RWPE2 (cell line): ENCODE measurements around the gene TMEM42.

Source experiments
- ATAC-seq: fragments of 200-7000 bp; cut with Tn5 transposase; 3 replicates; pipeline ENCODE4 v1.9.1; 2021; ENCODE audit warnings: low read depth
- DNase-seq: peaks from one replicate; pipeline ENCODE4 v3.0.0-alpha.2; 2020; ENCODE audit warnings: low spot score
- H3K27ac ChIP-seq: fragments of 450-650 bp; 2 replicates; pipeline ENCODE4 v1.5.1; 2017; ENCODE audit warnings: mild to moderate bottlenecking; ENCODE audit not compliant: poor library complexity, severe bottlenecking
- H3K27me3 ChIP-seq: fragments of 250-450 bp; sonication (Bioruptor Pico); 2 replicates; pipeline ENCODE4 v1.5.1; 2021; ENCODE audit warnings: mild to moderate bottlenecking, moderate library complexity; ENCODE audit not compliant: insufficient read depth, poor library complexity, severe bottlenecking
- H3K36me3 ChIP-seq: fragments of 250-450 bp; sonication (Bioruptor Pico); 2 replicates; pipeline ENCODE4 v1.5.1; 2020; ENCODE audit warnings: low read depth, mild to moderate bottlenecking, moderate library complexity
- H3K4me1 ChIP-seq: fragments of 250-450 bp; sonication (Bioruptor Pico); 2 replicates; pipeline ENCODE4 v1.5.1; 2021; ENCODE audit warnings: mild to moderate bottlenecking, moderate library complexity; ENCODE audit not compliant: insufficient read depth, poor library complexity, severe bottlenecking
- H3K4me3 ChIP-seq: fragments of 250-450 bp; sonication (Bioruptor Pico); 2 replicates; pipeline ENCODE4 v1.5.1; 2021; ENCODE audit warnings: mild to moderate bottlenecking, moderate library complexity; ENCODE audit not compliant: severe bottlenecking
- H3K9me3 ChIP-seq: fragments of 250-450 bp; sonication (Bioruptor Pico); 2 replicates; pipeline ENCODE4 v1.5.1; 2021; ENCODE audit warnings: mild to moderate bottlenecking, moderate library complexity; ENCODE audit not compliant: severe bottlenecking
- TF ChIP-seq, protein P1 (sequence below): fragments of 450-650 bp; IDR thresholded peaks from one replicate; pipeline ENCODE4 v1.5.1; 2017; ENCODE audit warnings: mild to moderate bottlenecking, moderate library complexity; ENCODE audit not compliant: poor library complexity, severe bottlenecking

TMEM42 gene

DNA sequence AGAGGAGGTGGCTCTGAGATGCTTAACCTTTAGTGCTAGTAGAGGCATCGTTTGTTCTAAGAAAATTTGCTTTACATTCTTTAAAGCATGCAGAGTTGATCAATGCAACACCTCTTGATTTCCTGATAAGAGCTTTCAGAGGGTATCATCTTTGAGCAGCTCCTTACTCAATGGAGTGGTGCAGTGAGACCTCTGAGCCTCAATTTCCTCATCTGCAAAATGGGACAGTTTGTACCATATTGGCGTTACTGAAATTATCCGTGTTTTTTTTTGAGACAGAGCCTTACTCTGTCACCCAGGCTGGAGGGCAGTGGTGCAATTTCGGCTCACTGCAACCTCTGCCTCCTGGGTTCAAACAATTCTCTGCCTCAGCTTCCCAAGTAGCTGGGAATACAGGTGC, 1.6 kb upstream of the TMEM42 start:
- H3K27ac ChIP-seq = no peak overlapping the region
- TF ChIP-seq, protein P1, sequence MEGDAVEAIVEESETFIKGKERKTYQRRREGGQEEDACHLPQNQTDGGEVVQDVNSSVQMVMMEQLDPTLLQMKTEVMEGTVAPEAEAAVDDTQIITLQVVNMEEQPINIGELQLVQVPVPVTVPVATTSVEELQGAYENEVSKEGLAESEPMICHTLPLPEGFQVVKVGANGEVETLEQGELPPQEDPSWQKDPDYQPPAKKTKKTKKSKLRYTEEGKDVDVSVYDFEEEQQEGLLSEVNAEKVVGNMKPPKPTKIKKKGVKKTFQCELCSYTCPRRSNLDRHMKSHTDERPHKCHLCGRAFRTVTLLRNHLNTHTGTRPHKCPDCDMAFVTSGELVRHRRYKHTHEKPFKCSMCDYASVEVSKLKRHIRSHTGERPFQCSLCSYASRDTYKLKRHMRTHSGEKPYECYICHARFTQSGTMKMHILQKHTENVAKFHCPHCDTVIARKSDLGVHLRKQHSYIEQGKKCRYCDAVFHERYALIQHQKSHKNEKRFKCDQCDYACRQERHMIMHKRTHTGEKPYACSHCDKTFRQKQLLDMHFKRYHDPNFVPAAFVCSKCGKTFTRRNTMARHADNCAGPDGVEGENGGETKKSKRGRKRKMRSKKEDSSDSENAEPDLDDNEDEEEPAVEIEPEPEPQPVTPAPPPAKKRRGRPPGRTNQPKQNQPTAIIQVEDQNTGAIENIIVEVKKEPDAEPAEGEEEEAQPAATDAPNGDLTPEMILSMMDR = no peak
- no peaks in the 10 kb centered on the region for H3K27me3 ChIP-seq
- no peaks in the 10 kb centered on the region for H3K9me3 ChIP-seq
- no peak for DNase-seq
- peaks cover 5% of the 10 kb centered on the region; the same call in 1 of the 2 replicates for H3K36me3 ChIP-seq
- peaks cover 6% of the 10 kb centered on the region for H3K4me1 ChIP-seq
- H3K4me3 ChIP-seq = no peak overlapping the region
- no peak for ATAC-seq

DNA sequence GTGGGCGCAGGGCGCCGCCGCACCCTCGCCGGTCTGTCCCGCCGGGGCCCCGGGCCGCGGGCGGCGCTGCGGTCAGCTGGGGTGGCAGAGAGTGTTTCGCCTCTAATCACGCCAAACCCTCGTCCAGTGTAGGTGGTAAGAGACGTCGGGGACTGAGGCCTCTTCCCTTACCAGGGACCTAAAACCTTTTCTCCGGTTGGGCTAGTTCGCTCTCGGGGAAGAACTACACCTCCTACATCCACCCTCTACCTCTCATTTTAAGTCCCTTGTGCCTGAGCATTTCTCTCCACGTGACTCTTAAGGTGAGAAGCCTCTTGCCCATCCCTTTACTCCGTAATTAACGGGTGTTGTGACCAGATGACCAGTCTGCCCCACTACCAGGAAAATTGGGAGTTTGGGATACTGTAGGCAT, 520 bp downstream of the TMEM42 start:
- H3K36me3 ChIP-seq = peaks cover 6% of the 10 kb centered on the region; the same call in 1 of the 2 replicates
- H3K4me3 ChIP-seq = peak overlapping the region; percentile 42
- TF ChIP-seq, protein P1 = no peak
- DNase-seq = no peak
- peak overlapping the region; percentile 70 for H3K27ac ChIP-seq
- ATAC-seq = peak; percentile 38
- H3K27me3 ChIP-seq = no peaks in the 10 kb centered on the region
- H3K9me3 ChIP-seq = no peaks in the 10 kb centered on the region
- H3K4me1 ChIP-seq = peaks cover 6% of the 10 kb centered on the region

DNA sequence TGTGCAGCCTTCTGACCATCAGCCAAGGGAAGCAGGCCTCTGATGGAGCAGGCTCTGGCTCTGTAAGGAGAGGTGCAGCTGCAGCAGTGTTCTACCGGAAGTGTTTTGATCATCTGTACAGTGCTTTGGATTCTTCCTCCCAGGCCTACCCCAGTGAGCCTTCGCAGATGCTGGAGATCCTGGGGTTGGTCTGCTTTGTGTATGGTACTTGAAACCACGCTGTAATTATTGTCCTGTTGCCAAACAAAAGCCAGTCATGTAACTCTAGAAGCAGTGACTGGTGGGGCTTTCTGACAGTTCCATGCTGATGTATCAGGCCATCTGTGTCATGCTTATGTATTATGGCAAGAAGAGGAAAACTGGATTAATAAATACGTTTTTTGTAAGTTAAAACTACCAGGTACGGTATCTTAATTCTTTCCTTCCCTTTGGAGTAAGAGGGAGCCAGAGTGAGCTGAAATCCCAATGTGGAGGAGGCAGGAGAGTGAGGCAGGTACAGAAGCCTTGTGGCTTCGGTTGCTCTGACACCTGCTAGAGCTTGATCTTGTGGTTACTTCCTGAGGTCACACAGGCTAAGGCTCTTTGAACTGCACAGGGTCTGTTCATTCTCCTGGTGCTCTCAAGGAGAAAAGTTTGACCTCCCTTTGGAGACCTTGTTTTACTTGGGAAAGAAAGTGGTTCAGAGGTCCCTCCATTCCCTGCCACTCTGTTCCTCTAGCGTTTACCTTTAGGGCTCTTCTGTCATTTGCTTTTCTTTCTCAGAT, 3.7 kb downstream of the TMEM42 start:
- H3K27ac ChIP-seq = no peak overlapping the region
- no peak overlapping the region for H3K4me3 ChIP-seq
- no peak for ATAC-seq
- H3K27me3 ChIP-seq = no peaks in the 10 kb centered on the region
- no peak for DNase-seq
- H3K36me3 ChIP-seq = peaks cover 6% of the 10 kb centered on the region; the same call in 1 of the 2 replicates
- H3K4me1 ChIP-seq = peaks cover 6% of the 10 kb centered on the region
- H3K9me3 ChIP-seq = no peaks in the 10 kb centered on the region
- TF ChIP-seq, protein P1 = no peak

DNA sequence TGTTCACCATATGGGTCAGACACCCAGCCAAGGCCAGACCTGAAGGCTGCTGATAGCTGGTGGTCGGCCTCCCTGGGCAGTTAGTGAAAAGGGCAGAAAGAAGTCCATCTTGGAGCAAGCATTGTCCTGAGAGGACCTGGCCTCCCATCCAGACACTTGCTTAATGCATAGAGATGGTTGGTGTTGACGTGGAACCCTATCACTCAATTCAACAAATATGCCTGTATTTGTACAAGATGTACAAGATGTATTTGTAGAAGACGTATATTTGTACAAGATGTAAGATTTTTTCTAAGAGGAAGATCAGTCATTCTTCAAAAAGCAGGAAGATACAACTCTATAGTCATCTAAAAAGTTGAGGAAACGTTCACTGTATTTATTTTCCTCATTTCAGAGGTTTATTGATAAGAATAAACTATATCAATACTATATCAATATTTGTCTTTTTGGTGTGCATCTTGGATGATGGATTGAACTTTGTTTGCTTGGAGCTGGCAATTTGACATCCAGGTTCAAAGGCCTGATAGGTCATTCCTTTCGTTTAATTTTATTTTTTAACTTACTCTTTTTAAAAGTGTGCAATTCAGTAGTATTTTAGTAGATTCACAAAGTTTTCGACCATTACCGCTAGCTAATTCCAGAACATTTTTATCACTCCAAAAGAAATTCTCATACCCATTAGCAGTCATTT, 5.9 kb downstream of the TMEM42 start:
- TF ChIP-seq, protein P1 = no peak
- DNase-seq (no peak), ATAC-seq (no peak)
- Histone ChIP-seq H3K9me3 (no peaks in the 10 kb centered on the region), H3K4me3 (no peak overlapping the region), H3K27ac (no peak overlapping the region), H3K27me3 (no peaks in the 10 kb centered on the region), H3K4me1 (peaks cover 4% of the 10 kb centered on the region), H3K36me3 (peaks cover 6% of the 10 kb centered on the region; the same call in 1 of the 2 replicates)
